T-helper 1 cell treated with Interleukin-12 subunit alpha and Interleukin-12 subunit beta and Interleukin-4 antibody, amounts not matched to agents 30 μg/mL and 1 μg/mL, for 36 hours (primary cell): ENCODE results near the gene GGTLC2.
"Not testable (repeated sequence)": the region's sequence is repeated elsewhere in the genome, so short reads cannot be mapped to it uniquely, and the experiment has no call there.

Experiments used
- H3K27ac Mint-ChIP-seq: one replicate; pipeline ENCODE4 v1.8.0; 2021; ENCODE audit warnings: mild to moderate bottlenecking, mixed read lengths
- H3K27me3 Mint-ChIP-seq: one replicate; pipeline ENCODE4 v1.8.0; 2021; ENCODE audit warnings: low read depth, mixed read lengths
- H3K36me3 Mint-ChIP-seq: one replicate; pipeline ENCODE4 v1.8.0; 2021; ENCODE audit warnings: low read depth, mixed read lengths
- H3K4me1 Mint-ChIP-seq: one replicate; pipeline ENCODE4 v1.8.0; 2021; ENCODE audit warnings: low read depth, mixed read lengths
- H3K4me3 Mint-ChIP-seq: one replicate; pipeline ENCODE4 v1.8.0; 2021; ENCODE audit warnings: mild to moderate bottlenecking, moderate library complexity, mixed read lengths
- H3K9me3 Mint-ChIP-seq: one replicate; pipeline ENCODE4 v1.8.0; 2021; ENCODE audit warnings: mixed read lengths

GGTLC2 gene

GRCh38 chr22:22686202-22687115, 42.0 kb downstream of the GGTLC2 start:
- not testable (repeated sequence) for H3K4me1 Mint-ChIP-seq, H3K27ac Mint-ChIP-seq, H3K4me3 Mint-ChIP-seq, H3K27me3 Mint-ChIP-seq, H3K9me3 Mint-ChIP-seq, H3K36me3 Mint-ChIP-seq

DNA sequence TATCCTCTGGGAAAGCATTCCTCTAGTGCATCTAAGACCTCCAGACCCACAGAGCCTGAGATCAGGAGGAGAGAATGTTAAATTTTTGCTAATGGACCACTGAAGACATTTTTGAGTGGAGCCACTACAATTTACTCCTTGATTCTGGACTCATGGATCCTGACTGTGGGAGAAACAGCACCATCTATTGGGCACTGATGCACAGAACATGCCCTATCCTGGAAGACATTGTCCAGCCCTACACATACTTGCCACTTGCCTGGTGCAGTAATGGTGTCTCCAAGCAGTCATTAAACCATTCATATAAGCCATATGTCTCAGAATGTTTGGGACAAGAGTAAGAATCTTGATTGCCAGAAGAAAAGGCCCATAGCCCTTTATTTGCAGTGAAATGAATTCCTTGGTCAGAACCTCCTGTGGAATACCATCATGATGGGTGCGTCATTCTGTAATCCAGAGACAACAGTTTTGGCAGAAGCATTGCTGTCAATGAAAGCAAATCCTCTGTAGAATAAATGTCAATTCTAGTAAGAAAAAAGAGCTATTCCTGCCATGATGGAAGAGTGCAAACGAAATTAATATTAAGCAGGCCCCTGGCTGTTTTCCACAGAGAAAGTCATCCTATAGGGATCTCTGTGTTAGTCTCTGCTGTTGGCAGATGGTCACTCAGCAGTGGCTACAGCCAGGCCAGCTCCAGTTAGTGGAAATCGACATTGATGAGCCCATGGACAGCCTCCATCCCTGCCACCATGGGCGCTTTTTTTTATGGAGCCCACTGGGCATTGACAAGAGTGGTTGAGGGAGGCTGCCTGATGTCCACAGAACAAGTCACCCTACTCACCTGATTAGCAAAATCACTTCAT, 43.5 kb downstream of the GGTLC2 start:
- Mint-ChIP-seq H3K4me3 (no peak overlapping the region), H3K4me1 (no peaks in the 10 kb centered on the region)

GRCh38 chr22:22689621-22690345, 45.4 kb downstream of the GGTLC2 start:
- Mint-ChIP-seq H3K4me3 (no peak overlapping the region), H3K36me3 (no peaks in the 10 kb centered on the region), H3K27ac (no peak overlapping the region), H3K27me3 (peaks cover 3% of the 10 kb centered on the region), H3K9me3 (no peaks in the 10 kb centered on the region), H3K4me1 (no peaks in the 10 kb centered on the region)

More for the DNA sequence above, 43.5 kb downstream of the GGTLC2 start:
- Mint-ChIP-seq H3K27ac (no peak overlapping the region), H3K27me3 (peaks cover 3% of the 10 kb centered on the region), H3K9me3 (no peaks in the 10 kb centered on the region), H3K36me3 (no peaks in the 10 kb centered on the region)

DNA sequence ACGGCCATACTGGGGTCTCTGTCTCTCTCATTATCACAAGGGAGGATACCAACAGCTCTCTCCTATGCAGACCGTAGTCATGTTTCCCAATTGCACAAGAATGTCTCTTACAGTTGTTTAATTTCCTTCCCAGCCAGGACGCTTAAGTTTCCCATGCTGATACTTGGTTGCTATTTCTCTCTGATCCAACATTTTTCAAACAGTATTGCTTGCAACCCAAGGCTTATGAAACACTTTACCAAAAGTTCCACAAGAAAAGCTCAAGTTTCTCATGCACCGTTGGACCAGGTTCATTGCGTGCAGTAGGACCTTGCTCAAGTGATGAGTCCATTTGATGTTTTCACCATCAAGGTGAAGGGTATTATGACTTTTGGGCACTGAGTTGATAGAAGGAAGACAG, 46.6 kb downstream of the GGTLC2 start:
- Mint-ChIP-seq H3K4me1 (no peaks in the 10 kb centered on the region), H3K27ac (no peak overlapping the region), H3K36me3 (no peaks in the 10 kb centered on the region), H3K4me3 (no peak overlapping the region), H3K27me3 (peaks cover 3% of the 10 kb centered on the region), H3K9me3 (no peaks in the 10 kb centered on the region)

- Mint-ChIP-seq H3K36me3 (no peaks in the 10 kb centered on the region), H3K4me3 (no peak overlapping the region), H3K27me3 (peaks cover 3% of the 10 kb centered on the region), H3K4me1 (no peaks in the 10 kb centered on the region), H3K27ac (no peak overlapping the region), H3K9me3 (no peaks in the 10 kb centered on the region)
Observed at GRCh38 chr22:22691716-22692701, 47.6 kb downstream of the GGTLC2 start.

GRCh38 chr22:22692707-22693530, 48.5 kb downstream of the GGTLC2 start:
- Mint-ChIP-seq H3K36me3 (no peaks in the 10 kb centered on the region), H3K4me3 (no peak overlapping the region), H3K27me3 (peaks cover 3% of the 10 kb centered on the region), H3K9me3 (no peaks in the 10 kb centered on the region), H3K4me1 (no peaks in the 10 kb centered on the region), H3K27ac (no peak overlapping the region)

DNA sequence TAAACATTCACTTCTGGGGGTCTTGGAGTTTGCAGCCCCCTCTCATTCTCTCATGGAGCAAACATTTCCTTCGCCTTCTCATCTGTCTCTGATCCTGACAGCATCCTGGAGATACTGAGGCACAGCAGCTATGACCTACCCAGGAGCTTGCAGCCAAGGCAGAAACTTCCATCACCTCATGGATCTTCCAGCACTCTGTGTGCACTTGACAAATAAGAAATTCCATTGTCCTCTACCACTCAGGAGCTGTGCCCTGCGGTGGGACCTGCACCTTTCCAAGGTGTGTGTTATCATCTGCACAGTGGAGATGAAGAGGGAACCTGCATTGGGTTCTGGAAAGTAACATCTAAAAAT, 49.1 kb downstream of the GGTLC2 start:
- Mint-ChIP-seq H3K4me1 (no peaks in the 10 kb centered on the region), H3K27ac (no peak overlapping the region), H3K27me3 (peaks cover 3% of the 10 kb centered on the region), H3K36me3 (no peaks in the 10 kb centered on the region), H3K4me3 (no peak overlapping the region), H3K9me3 (no peaks in the 10 kb centered on the region)

DNA sequence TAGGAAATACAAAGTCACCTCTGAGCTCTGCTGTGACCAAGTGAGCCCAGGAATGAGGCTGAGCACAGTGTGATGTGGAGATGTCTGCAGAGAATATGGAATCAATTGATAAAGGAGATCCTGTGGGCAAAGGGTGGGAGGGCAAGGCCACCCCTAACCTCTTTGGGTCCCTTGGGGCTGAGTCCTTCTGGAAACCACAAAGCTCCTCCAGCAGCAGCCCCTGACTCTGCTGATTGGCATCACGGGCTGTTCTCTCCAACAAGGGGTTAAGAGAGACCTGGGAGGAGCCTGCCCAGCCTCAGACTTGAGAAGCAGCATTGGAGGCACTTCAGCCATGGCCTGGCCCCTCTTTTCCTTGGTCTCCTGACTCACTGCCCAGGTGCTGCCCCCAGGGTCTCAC, 49.7 kb downstream of the GGTLC2 start:
- no peaks in the 10 kb centered on the region for H3K36me3 Mint-ChIP-seq
- no peaks in the 10 kb centered on the region for H3K4me1 Mint-ChIP-seq
- peaks cover 3% of the 10 kb centered on the region for H3K27me3 Mint-ChIP-seq
- no peaks in the 10 kb centered on the region for H3K9me3 Mint-ChIP-seq
- H3K27ac Mint-ChIP-seq, result no peak overlapping the region
- no peak overlapping the region for H3K4me3 Mint-ChIP-seq

- Mint-ChIP-seq H3K27ac (no peak overlapping the region), H3K9me3 (no peaks in the 10 kb centered on the region), H3K4me3 (no peak overlapping the region), H3K36me3 (no peaks in the 10 kb centered on the region), H3K27me3 (peaks cover 3% of the 10 kb centered on the region), H3K4me1 (no peaks in the 10 kb centered on the region)
Observed at GRCh38 chr22:22696104-22696503, 51.7 kb downstream of the GGTLC2 start.
